ENCODE results near the gene CORIN.

DNA sequence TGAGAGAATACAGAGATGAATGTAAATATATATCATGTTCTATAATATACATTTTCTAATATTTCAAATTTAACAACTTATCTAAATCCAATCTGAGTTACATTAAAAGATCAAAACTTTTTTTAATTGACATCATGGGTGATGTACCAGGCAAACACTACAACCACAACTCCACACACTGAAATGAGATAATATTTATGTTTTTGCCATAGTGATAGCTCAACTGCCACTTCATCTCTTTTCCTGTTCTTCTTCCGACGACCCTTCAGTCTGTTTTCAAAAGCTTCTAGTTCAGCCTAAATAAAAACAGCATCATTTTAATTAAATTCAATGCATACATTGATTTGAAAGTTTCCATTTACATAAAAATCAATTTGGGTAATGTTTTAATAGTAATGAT, 10.2 kb upstream of the CORIN start:
- TF ChIP-seq, protein P1, sequence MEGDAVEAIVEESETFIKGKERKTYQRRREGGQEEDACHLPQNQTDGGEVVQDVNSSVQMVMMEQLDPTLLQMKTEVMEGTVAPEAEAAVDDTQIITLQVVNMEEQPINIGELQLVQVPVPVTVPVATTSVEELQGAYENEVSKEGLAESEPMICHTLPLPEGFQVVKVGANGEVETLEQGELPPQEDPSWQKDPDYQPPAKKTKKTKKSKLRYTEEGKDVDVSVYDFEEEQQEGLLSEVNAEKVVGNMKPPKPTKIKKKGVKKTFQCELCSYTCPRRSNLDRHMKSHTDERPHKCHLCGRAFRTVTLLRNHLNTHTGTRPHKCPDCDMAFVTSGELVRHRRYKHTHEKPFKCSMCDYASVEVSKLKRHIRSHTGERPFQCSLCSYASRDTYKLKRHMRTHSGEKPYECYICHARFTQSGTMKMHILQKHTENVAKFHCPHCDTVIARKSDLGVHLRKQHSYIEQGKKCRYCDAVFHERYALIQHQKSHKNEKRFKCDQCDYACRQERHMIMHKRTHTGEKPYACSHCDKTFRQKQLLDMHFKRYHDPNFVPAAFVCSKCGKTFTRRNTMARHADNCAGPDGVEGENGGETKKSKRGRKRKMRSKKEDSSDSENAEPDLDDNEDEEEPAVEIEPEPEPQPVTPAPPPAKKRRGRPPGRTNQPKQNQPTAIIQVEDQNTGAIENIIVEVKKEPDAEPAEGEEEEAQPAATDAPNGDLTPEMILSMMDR (IDR thresholded peaks at IDR 0.05; ENCODE audit: low read depth, low read length) = no peak
- TF ChIP-seq EZH2phosphoT487 (IDR thresholded peaks at IDR 0.05; ENCODE audit: low read depth) = no peak
